AG04450 (cell line): ENCODE results near the gene PCF11. TPM values are rescaled to one million over a fixed set of nuclear protein-coding genes. Genes with fewer than 3 reads are reported as not detected.

Source experiments
- CTCF ChIA-PET: fragments of 300-600, 350-600 bp; formaldehyde crosslinking; extraction: SDS; loops from one replicate; lab custom pipeline; 2022; ENCODE audit warnings: antibody characterized with exemption, inconsistent platforms; lab: Charles Lee
- POLR2A ChIA-PET: fragments of 350-600 bp; formaldehyde crosslinking; extraction: SDS; loops from one replicate; lab custom pipeline; 2021; ENCODE audit warnings: antibody characterized with exemption, inconsistent platforms; lab: Yijun Ruan, JAX
- DNase-seq: peaks from one replicate; pipeline ENCODE4 v3.0.0-alpha.2; 2011; ENCODE audit warnings: low read depth, low spot score
- H3K27ac ChIP-seq: one replicate; pipeline ENCODE4 v1.5.1; 2012; ENCODE audit warnings: low read depth, low read length, control low read depth
- H3K27me3 ChIP-seq: one replicate; pipeline ENCODE4 v1.6.0; 2012; ENCODE audit warnings: low read length; ENCODE audit not compliant: control insufficient read depth, insufficient read depth
- H3K4me3 ChIP-seq: 2 replicates; pipeline ENCODE4 v1.5.1; 2011; ENCODE audit warnings: mild to moderate bottlenecking, low read depth, low read length, control low read depth
- H3K9me3 ChIP-seq: 2 replicates; pipeline ENCODE4 v1.5.1; 2012; ENCODE audit warnings: low read length; ENCODE audit not compliant: control insufficient read depth, insufficient read depth
- CTCF ChIP-seq: IDR thresholded peaks from 2 replicates; pipeline ENCODE4 v1.5.1; 2011; ENCODE audit warnings: low read depth, low read length, control low read depth, inconsistent platforms
- polyA minus RNA-seq: library from RNA; depleted of rRNA, polyadenylated mRNA; stranded (reverse); fragments of >200 nt; gene quantifications from 2 replicates; pipeline ENCODE4 v1.2.3, GENCODE V29; 2011; rRNA and poly(A)+ RNA removed
- polyA plus RNA-seq: library from polyadenylated mRNA; depleted of rRNA; stranded (reverse); fragments of >200 nt; gene quantifications from 2 replicates; pipeline ENCODE4 v1.2.3, GENCODE V29; 2011; rRNA removed

PCF11 gene
- polyA plus RNA-seq (20.0 and 32.7 TPM in 2 replicates), polyA minus RNA-seq (23.1 and 43.8 TPM in 2 replicates)

GRCh38 chr11:83156996-83157593 is at the start of gene PCF11:
Gene PCF11 (plus strand): TSS chr11:83157131. CDS start chr11:83157440, 309 bp downstream.
- CTCF ChIA-PET: interaction anchor here (1.2 kb wide), 1 partner anchor 93 kb away, joined by 5 read pairs; no protein-coding TSS in a partner anchor
- POLR2A ChIA-PET: interaction anchor here (0.6 to 2.8 kb wide), 19 partner anchors 9 to 256 kb away, joined by 3 to 36 read pairs (median 4); partner anchors contain the start of genes ANKRD42, CCDC90B, DDIAS and PRCP
- H3K4me3 ChIP-seq: peak within 1 kb of the TSS; percentile 90
- H3K27ac ChIP-seq: peak within 1 kb of the TSS; percentile 96
- H3K9me3 ChIP-seq: no peaks in the 10 kb centered on the region; the same call in 1 of the 2 replicates
- TF ChIP-seq CTCF: no peak
- H3K27me3 ChIP-seq: no peaks in the 10 kb centered on the region
- no peak for DNase-seq

GRCh38 chr11:83112886-83113285 is 44.0 kb upstream of the PCF11 start:
- POLR2A ChIA-PET: no interaction called here
- no peak overlapping the region for H3K27ac ChIP-seq
- DNase-seq: no peak
- TF ChIP-seq CTCF: no peak
- CTCF ChIA-PET: no interaction called here
- H3K9me3 ChIP-seq: no peaks in the 10 kb centered on the region
- H3K4me3 ChIP-seq: no peak overlapping the region
- H3K27me3 ChIP-seq: no peaks in the 10 kb centered on the region

GRCh38 chr11:83115026-83115425 is 41.9 kb upstream of the PCF11 start:
- TF ChIP-seq CTCF: no peak
- no peak for DNase-seq
- no peak overlapping the region for H3K4me3 ChIP-seq
- H3K27ac ChIP-seq: no peak overlapping the region
- POLR2A ChIA-PET: no interaction called here
- CTCF ChIA-PET: interaction anchor here (0.6 kb wide), 1 partner anchor 12 kb away, joined by 4 read pairs; no protein-coding TSS in a partner anchor
- H3K9me3 ChIP-seq: no peaks in the 10 kb centered on the region
- H3K27me3 ChIP-seq: no peaks in the 10 kb centered on the region

GRCh38 chr11:83115551-83115950 is 41.4 kb upstream of the PCF11 start:
- Histone ChIP-seq H3K9me3 (no peaks in the 10 kb centered on the region), H3K4me3 (no peak overlapping the region), H3K27me3 (no peaks in the 10 kb centered on the region), H3K27ac (no peak overlapping the region)
- ChIA-PET CTCF (no interaction called here), POLR2A (no interaction called here)
- TF ChIP-seq CTCF: no peak
- DNase-seq: no peak

- ChIA-PET CTCF (no interaction called here), POLR2A (no interaction called here)
- H3K27me3 ChIP-seq: no peaks in the 10 kb centered on the region
- no peak for DNase-seq
- H3K27ac ChIP-seq: no peak overlapping the region
- no peak overlapping the region for H3K4me3 ChIP-seq
- H3K9me3 ChIP-seq: no peaks in the 10 kb centered on the region
- TF ChIP-seq CTCF: no peak
These were observed 40.8 kb upstream of the PCF11 start for GRCh38 chr11:83116015-83116641.
